ENCODE results near the gene TDRD15. TPM values are rescaled to one million over a fixed set of nuclear protein-coding genes. Genes with fewer than 3 reads are reported as not detected.

TDRD15 gene
- total and polyA plus RNA-seq, 2 of the 13 experiments (the other 11 are each of a cell fraction or from before 2014, with no cell fraction given), result 0.12 to 0.29 TPM

DNA sequence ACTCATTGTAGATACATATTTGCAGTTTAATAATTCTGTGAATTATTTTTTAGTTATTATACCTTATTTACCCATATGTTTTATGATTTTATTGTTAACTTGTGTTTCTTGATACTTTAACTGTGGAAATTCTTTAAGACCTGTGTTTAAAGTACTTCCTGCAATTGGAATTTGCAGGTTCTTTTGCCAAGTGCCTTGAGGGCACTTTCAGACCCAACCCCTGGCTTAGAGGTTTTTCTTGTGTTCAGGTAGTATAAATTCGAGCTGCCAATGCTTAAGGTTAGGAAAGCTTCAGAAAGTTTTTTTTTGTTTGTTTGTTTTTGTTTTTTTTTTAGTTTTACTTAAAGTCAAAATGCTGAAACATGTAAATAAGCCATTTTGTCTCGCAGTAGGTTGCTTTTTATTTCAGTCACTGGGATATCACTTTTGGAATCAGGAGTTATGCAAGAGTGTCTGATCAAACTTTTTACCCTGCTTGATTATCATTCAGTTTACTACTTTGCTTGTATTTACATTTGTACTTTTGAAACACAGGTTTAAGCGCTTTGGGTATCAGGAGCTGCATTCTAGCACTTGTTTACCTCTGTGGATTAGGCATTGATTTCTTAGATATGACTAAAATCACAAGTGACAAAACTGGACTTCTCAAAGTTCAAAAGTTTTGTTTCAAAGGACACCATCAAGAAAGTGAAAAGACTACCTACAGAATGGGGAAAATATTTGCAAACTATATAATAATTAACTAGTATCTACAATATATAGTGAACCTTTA is 31.8 kb downstream of the TDRD15 start (continued):
- TF ChIP-seq, protein P1, sequence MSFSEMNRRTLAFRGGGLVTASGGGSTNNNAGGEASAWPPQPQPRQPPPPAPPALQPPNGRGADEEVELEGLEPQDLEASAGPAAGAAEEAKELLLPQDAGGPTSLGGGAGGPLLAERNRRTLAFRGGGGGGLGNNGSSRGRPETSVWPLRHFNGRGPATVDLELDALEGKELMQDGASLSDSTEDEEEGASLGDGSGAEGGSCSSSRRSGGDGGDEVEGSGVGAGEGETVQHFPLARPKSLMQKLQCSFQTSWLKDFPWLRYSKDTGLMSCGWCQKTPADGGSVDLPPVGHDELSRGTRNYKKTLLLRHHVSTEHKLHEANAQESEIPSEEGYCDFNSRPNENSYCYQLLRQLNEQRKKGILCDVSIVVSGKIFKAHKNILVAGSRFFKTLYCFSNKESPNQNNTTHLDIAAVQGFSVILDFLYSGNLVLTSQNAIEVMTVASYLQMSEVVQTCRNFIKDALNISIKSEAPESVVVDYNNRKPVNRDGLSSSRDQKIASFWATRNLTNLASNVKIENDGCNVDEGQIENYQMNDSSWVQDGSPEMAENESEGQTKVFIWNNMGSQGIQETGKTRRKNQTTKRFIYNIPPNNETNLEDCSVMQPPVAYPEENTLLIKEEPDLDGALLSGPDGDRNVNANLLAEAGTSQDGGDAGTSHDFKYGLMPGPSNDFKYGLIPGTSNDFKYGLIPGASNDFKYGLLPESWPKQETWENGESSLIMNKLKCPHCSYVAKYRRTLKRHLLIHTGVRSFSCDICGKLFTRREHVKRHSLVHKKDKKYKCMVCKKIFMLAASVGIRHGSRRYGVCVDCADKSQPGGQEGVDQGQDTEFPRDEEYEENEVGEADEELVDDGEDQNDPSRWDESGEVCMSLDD (CRISPR knock-in tag; IDR thresholded peaks at IDR 0.05; ENCODE audit: borderline replicate concordance), result no peak
- TF ChIP-seq, protein P2, sequence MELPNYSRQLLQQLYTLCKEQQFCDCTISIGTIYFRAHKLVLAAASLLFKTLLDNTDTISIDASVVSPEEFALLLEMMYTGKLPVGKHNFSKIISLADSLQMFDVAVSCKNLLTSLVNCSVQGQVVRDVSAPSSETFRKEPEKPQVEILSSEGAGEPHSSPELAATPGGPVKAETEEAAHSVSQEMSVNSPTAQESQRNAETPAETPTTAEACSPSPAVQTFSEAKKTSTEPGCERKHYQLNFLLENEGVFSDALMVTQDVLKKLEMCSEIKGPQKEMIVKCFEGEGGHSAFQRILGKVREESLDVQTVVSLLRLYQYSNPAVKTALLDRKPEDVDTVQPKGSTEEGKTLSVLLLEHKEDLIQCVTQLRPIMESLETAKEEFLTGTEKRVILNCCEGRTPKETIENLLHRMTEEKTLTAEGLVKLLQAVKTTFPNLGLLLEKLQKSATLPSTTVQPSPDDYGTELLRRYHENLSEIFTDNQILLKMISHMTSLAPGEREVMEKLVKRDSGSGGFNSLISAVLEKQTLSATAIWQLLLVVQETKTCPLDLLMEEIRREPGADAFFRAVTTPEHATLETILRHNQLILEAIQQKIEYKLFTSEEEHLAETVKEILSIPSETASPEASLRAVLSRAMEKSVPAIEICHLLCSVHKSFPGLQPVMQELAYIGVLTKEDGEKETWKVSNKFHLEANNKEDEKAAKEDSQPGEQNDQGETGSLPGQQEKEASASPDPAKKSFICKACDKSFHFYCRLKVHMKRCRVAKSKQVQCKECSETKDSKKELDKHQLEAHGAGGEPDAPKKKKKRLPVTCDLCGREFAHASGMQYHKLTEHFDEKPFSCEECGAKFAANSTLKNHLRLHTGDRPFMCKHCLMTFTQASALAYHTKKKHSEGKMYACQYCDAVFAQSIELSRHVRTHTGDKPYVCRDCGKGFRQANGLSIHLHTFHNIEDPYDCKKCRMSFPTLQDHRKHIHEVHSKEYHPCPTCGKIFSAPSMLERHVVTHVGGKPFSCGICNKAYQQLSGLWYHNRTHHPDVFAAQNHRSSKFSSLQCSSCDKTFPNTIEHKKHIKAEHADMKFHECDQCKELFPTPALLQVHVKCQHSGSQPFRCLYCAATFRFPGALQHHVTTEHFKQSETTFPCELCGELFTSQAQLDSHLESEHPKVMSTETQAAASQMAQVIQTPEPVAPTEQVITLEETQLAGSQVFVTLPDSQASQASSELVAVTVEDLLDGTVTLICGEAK (IDR thresholded peaks at IDR 0.05), result no peak
- TF ChIP-seq, protein P2 (CRISPR knock-in tag; IDR thresholded peaks at IDR 0.05), result no peak; the same call in 1 of the 2 replicates
- TF ChIP-seq HDAC6 (IDR thresholded peaks at IDR 0.05; ENCODE audit: low read depth, low read length) (no peak), RORA (CRISPR knock-in tag; IDR thresholded peaks at IDR 0.05) (no peak), ZNF614 (CRISPR knock-in tag; IDR thresholded peaks at IDR 0.05; ENCODE audit: borderline replicate concordance) (peak; percentile 84; the same call in 1 of the 2 replicates), ZNF761 (CRISPR knock-in tag; conservative IDR thresholded peaks at IDR 0.05) (0 out of 2 replicates have a peak, but pooled peaks have one; percentile 35), HMGA1 (CRISPR knock-in tag; conservative IDR thresholded peaks at IDR 0.05) (no peak), ZNF558 (CRISPR knock-in tag; IDR thresholded peaks at IDR 0.05; ENCODE audit: borderline replicate concordance) (no peak), GATAD1 (CRISPR knock-in tag; IDR thresholded peaks at IDR 0.05) (peak; percentile 40; the same call in 1 of the 2 replicates), ZNF160 (CRISPR knock-in tag; IDR thresholded peaks at IDR 0.05) (no peak), ZNF343 (CRISPR knock-in tag; IDR thresholded peaks at IDR 0.05) (no peak), PCBP1 (IDR thresholded peaks at IDR 0.05; ENCODE audit: borderline replicate concordance, low read depth, low read length) (no peak)
- TF ChIP-seq, protein P3, sequence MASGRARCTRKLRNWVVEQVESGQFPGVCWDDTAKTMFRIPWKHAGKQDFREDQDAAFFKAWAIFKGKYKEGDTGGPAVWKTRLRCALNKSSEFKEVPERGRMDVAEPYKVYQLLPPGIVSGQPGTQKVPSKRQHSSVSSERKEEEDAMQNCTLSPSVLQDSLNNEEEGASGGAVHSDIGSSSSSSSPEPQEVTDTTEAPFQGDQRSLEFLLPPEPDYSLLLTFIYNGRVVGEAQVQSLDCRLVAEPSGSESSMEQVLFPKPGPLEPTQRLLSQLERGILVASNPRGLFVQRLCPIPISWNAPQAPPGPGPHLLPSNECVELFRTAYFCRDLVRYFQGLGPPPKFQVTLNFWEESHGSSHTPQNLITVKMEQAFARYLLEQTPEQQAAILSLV (CRISPR knock-in tag; IDR thresholded peaks at IDR 0.05; ENCODE audit: borderline replicate concordance), result no peak
- TF ChIP-seq, protein P4, sequence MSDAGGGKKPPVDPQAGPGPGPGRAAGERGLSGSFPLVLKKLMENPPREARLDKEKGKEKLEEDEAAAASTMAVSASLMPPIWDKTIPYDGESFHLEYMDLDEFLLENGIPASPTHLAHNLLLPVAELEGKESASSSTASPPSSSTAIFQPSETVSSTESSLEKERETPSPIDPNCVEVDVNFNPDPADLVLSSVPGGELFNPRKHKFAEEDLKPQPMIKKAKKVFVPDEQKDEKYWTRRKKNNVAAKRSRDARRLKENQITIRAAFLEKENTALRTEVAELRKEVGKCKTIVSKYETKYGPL (CRISPR knock-in tag; IDR thresholded peaks at IDR 0.05), result peak; percentile 64; the same call in 1 of the 2 replicates

Data from HepG2 (cell line).